ENCODE results near the gene LRP4. TPM values are rescaled to one million over a fixed set of nuclear protein-coding genes. Genes with fewer than 3 reads are reported as not detected.

The LRP4 gene
- total RNA-seq, result 2.0 and 3.8 TPM in 2 replicates
- polyA plus RNA-seq, result 0.78 and 0.86 TPM in 2 replicates
- 0.90 and 1.2 TPM in 2 replicates for polyA plus RNA-seq (2011; cell fraction: cytosol; rRNA removed)
- 2.9 and 3.7 TPM in 2 replicates for polyA plus RNA-seq (2011; cell fraction: nucleus; rRNA removed)
- polyA plus RNA-seq (2012), result 1.3 and 1.6 TPM in 2 replicates
- polyA minus RNA-seq, result 4.4 and 6.7 TPM in 2 replicates
- 3.0 TPM for polyA minus RNA-seq (2011; cell fraction: cytosol; rRNA and poly(A)+ RNA removed)
- 1.5 and 1.9 TPM in 2 replicates for polyA minus RNA-seq (2011; cell fraction: nucleus; rRNA and poly(A)+ RNA removed)
- percentile 26 among the genes with signal in this experiment for Bru-seq, nascent RNA
- BruChase-seq, experiment 1, labeled RNA remaining after a 6-hour chase, result percentile 32 among the genes with signal in this experiment
- BruChase-seq, experiment 2, labeled RNA remaining after a 2-hour chase, result percentile 29 among the genes with signal in this experiment
- long read RNA-seq, partial matches to known transcripts, result 0 of 1 reads
- long read RNA-seq, other reads (novel, unspliced or antisense), result 1 of 1 reads

- dilution Hi-C loops (cut with MboI; ENCODE audit: extremely low pct_ligation_motif_present, low sequenced_read_pairs), result no loop called here
- FAIRE-seq (no peak), DNase-seq (ENCODE audit: low read depth, low spot score) (no peak)
- Histone ChIP-seq H4K20me1 (replicated peaks; ENCODE audit: control insufficient read depth, extremely low read depth, insufficient read depth, low read length) (no peaks in the 10 kb centered on the region), H3K4me2 (ENCODE audit: insufficient read depth, low read length) (peak within 1 kb of the TSS; percentile 96), H3K79me2 (ENCODE audit: control insufficient read depth, insufficient read depth, low read length) (no peaks in the 10 kb centered on the region), H3K4me3 (replicated peaks in 1 of 3; ENCODE audit: insufficient read depth in 1 of 3, low read depth in 1 of 3, low read length in 3 of 3) (peak within 1 kb of the TSS; percentile 47 to 72 (median 60)), H3K27me3 (ENCODE audit: control insufficient read depth in 2 of 2, insufficient read depth in 2 of 2, low read length in 2 of 2) (peaks cover 18 to 19% of the 10 kb centered on the region in 2 experiments), H3K27ac (ENCODE audit: insufficient read depth, low read depth, low read length) (no peak within 1 kb of the TSS), H3K36me3 (ENCODE audit: control insufficient read depth in 2 of 2, extremely low read depth in 1 of 2, insufficient read depth in 2 of 2, low read length in 2 of 2) (no peaks in the 10 kb centered on the region), H3K9me3 (replicated peaks; ENCODE audit: control insufficient read depth, insufficient read depth, low read length) (no peaks in the 10 kb centered on the region), H2AFZ (ENCODE audit: low read depth, low read length) (peak within 1 kb of the TSS; percentile 89), H3K4me1 (ENCODE audit: control insufficient read depth, extremely low read depth, insufficient read depth, low read length) (peaks cover 19% of the 10 kb centered on the region), H3K9me1 (replicated peaks; ENCODE audit: control insufficient read depth, extremely low read depth, insufficient read depth, low read length) (no peaks in the 10 kb centered on the region), H3K9ac (replicated peaks; ENCODE audit: extremely low read depth, insufficient read depth, low read length) (peak within 1 kb of the TSS; percentile 34)
- BruUV-seq (replicated peaks), result no TSS peak
- intact Hi-C loops (cut with micrococcal nuclease), result no loop called here
- ChIA-PET CTCF (interaction anchor here (1.1 to 3.1 kb wide), 3 partner anchors 18 to 235 kb away, joined by 3 to 34 read pairs (median 3); partner anchors contain the start of gene CSTPP1), POLR2A (interaction anchor here (1.0 kb wide), 1 partner anchor 18 kb away, joined by 3 read pairs; the partner anchor contains the start of gene CSTPP1)
- peak; percentile 3 for TF ChIP-seq EZH2 (IDR thresholded peaks at IDR 0.05; ENCODE audit: borderline replicate concordance, low read depth, low read length, severe bottlenecking)
- TF ChIP-seq MAX (IDR thresholded peaks at IDR 0.05; ENCODE audit: insufficient read depth, insufficient read length), result no peak
Measured at GRCh38 chr11:46918083-46918787, at the start of gene LRP4. LRP4 (minus strand) TSS chr11:46918550; CDS start chr11:46918379, 171 bp downstream.

GRCh38 chr11:46967962-46968361 lies 49.6 kb upstream of the LRP4 start:
- Histone ChIP-seq H3K9me1 (replicated peaks; ENCODE audit: control insufficient read depth, extremely low read depth, insufficient read depth, low read length) (no peaks in the 10 kb centered on the region), H3K27ac (ENCODE audit: insufficient read depth, low read depth, low read length) (no peak overlapping the region), H3K79me2 (ENCODE audit: control insufficient read depth, insufficient read depth, low read length) (no peaks in the 10 kb centered on the region), H2AFZ (ENCODE audit: low read depth, low read length) (no peak overlapping the region), H3K4me1 (ENCODE audit: control insufficient read depth, extremely low read depth, insufficient read depth, low read length) (no peaks in the 10 kb centered on the region), H3K27me3 (ENCODE audit: control insufficient read depth in 2 of 2, insufficient read depth in 2 of 2, low read length in 2 of 2) (no peaks in the 10 kb centered on the region), H3K4me3 (replicated peaks in 1 of 3; ENCODE audit: insufficient read depth in 1 of 3, low read depth in 1 of 3, low read length in 3 of 3) (no peak overlapping the region), H3K9me3 (replicated peaks; ENCODE audit: control insufficient read depth, insufficient read depth, low read length) (no peaks in the 10 kb centered on the region), H3K36me3 (ENCODE audit: control insufficient read depth in 2 of 2, extremely low read depth in 1 of 2, insufficient read depth in 2 of 2, low read length in 2 of 2) (no peaks in the 10 kb centered on the region), H3K4me2 (ENCODE audit: insufficient read depth, low read length) (no peak overlapping the region), H4K20me1 (replicated peaks; ENCODE audit: control insufficient read depth, extremely low read depth, insufficient read depth, low read length) (no peaks in the 10 kb centered on the region), H3K9ac (replicated peaks; ENCODE audit: extremely low read depth, insufficient read depth, low read length) (no peak overlapping the region)
- TF ChIP-seq CTCF (IDR thresholded peaks at IDR 0.05; ENCODE audit: extremely low read depth in 1 of 2, insufficient read depth in 1 of 2, low read depth in 1 of 2, low read length in 2 of 2), result no peak
- no peak for TF ChIP-seq POLR2A (IDR thresholded peaks at IDR 0.05; ENCODE audit: low read depth, low read length)
- TF ChIP-seq JUN (IDR thresholded peaks at IDR 0.05; ENCODE audit: borderline replicate concordance, insufficient read depth, insufficient read length, low read depth), result no peak
- no peak for TF ChIP-seq FOS (IDR thresholded peaks at IDR 0.05; ENCODE audit: borderline replicate concordance, insufficient read depth, low read length)
- TF ChIP-seq EZH2 (IDR thresholded peaks at IDR 0.05; ENCODE audit: borderline replicate concordance, low read depth, low read length, severe bottlenecking), result no peak
- TF ChIP-seq MYC (IDR thresholded peaks at IDR 0.05; ENCODE audit: low read depth, low read length), result no peak
- TF ChIP-seq GATA2 (IDR thresholded peaks at IDR 0.05; ENCODE audit: insufficient read depth, insufficient read length, low read depth, low read length), result no peak
- TF ChIP-seq POLR2AphosphoS5 (IDR thresholded peaks at IDR 0.05; ENCODE audit: insufficient read depth, low read depth, low read length), result no peak
- no peak for TF ChIP-seq MAX (IDR thresholded peaks at IDR 0.05; ENCODE audit: insufficient read depth, insufficient read length)
- intact Hi-C loops (cut with micrococcal nuclease), result no loop called here
- no TSS peak for BruUV-seq (replicated peaks)
- DNase-seq (ENCODE audit: low read depth, low spot score) (no peak), FAIRE-seq (no peak)
- ChIA-PET CTCF (no interaction called here), POLR2A (no interaction called here)
- dilution Hi-C loops (cut with MboI; ENCODE audit: extremely low pct_ligation_motif_present, low sequenced_read_pairs), result no loop called here
